HG03064 (cell line): ENCODE data around the gene GAL3ST3.

ENCODE experiments used
- ATAC-seq: cut with Tn5 transposase; IDR thresholded peaks from one replicate; pipeline ENCODE4 v1.9.1; 2021; ENCODE audit warnings: low read depth; ENCODE audit not compliant: unreplicated experiment

GAL3ST3 gene

GRCh38 chr11:65997286-65997685 lies 51.7 kb downstream of the GAL3ST3 start:
- no peak for ATAC-seq

- no peak for ATAC-seq
Observed at GRCh38 chr11:65992056-65992455, 56.9 kb downstream of the GAL3ST3 start.
